GM12892 (cell line): ENCODE measurements around the gene ELP2.

Experiments used
- POLR2A ChIP-seq: IDR thresholded peaks from 2 replicates; pipeline ENCODE4 v1.6.1; 2011; ENCODE audit warnings: low read depth, low read length, control low read depth
- POLR2AphosphoS5 ChIP-seq: IDR thresholded peaks from 2 replicates; pipeline ENCODE4 v1.6.1; 2011; ENCODE audit warnings: low read depth, low read length, control low read depth

DNA sequence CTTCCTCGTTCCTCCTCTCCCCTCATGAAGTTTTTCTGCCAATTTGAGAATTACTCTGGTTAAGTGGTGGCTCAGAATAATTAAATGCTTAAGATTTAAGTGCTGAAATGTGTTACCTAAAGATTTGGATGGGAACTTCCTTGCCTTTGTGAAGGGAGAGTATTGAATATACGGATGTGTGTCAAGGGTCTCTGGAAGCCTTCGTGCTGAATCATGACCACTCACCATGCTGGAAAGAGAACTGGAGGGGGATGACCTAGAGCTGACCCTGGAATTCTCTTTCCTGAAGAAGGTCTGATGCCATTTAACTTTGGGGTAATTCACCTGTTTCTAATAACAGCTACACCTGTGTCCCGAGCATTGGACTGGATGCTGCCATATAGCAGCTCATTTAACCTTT, 59.8 kb downstream of the ELP2 start:
- no peak for TF ChIP-seq POLR2A
- no peak for TF ChIP-seq POLR2AphosphoS5
